ENCODE data around the gene TTLL10.

Gene TTLL10

GRCh38 chr1:1173793-1174415, at the start of gene TTLL10:
Gene TTLL10 (plus strand): TSS chr1:1173880. CDS start chr1:1179216, 5,336 bp downstream.
- FAIRE-seq = no peak
- DNase-seq (ENCODE audit: low spot score) = no peak

GRCh38 chr1:1124508-1124785, 49.2 kb upstream of the TTLL10 start:
- FAIRE-seq = no peak
- no peak for DNase-seq (ENCODE audit: low spot score)

- DNase-seq (ENCODE audit: low spot score) = no peak
- no peak for FAIRE-seq
Observed at GRCh38 chr1:1124786-1125642, 48.7 kb upstream of the TTLL10 start.

GRCh38 chr1:1125945-1126344, 47.7 kb upstream of the TTLL10 start:
- FAIRE-seq (no peak), DNase-seq (ENCODE audit: low spot score) (no peak)

- FAIRE-seq (no peak), DNase-seq (ENCODE audit: low spot score) (no peak)
Observed at GRCh38 chr1:1127551-1128451, 45.9 kb upstream of the TTLL10 start.

GRCh38 chr1:1128454-1129139, 45.1 kb upstream of the TTLL10 start:
- FAIRE-seq (no peak), DNase-seq (ENCODE audit: low spot score) (no peak)

GRCh38 chr1:1129381-1129821, 44.3 kb upstream of the TTLL10 start:
- FAIRE-seq (no peak), DNase-seq (ENCODE audit: low spot score) (no peak)

GRCh38 chr1:1130206-1131120, 43.2 kb upstream of the TTLL10 start:
- FAIRE-seq (no peak), DNase-seq (ENCODE audit: low spot score) (no peak)

GRCh38 chr1:1132042-1132950, 41.4 kb upstream of the TTLL10 start:
- no peak for FAIRE-seq

GRCh38 chr1:1132956-1133750, 40.5 kb upstream of the TTLL10 start:
- FAIRE-seq (no peak), DNase-seq (ENCODE audit: low spot score) (no peak)

More at GRCh38 chr1:1132042-1132950, 41.4 kb upstream of the TTLL10 start:
- no peak for DNase-seq (ENCODE audit: low spot score)

GRCh38 chr1:1134300-1134970, 39.2 kb upstream of the TTLL10 start:
- FAIRE-seq = no peak
- no peak for DNase-seq (ENCODE audit: low spot score)

GRCh38 chr1:1135339-1136136, 38.1 kb upstream of the TTLL10 start:
- FAIRE-seq = no peak
- no peak for DNase-seq (ENCODE audit: low spot score)

- FAIRE-seq (no peak), DNase-seq (ENCODE audit: low spot score) (no peak)
Observed at GRCh38 chr1:1136547-1137230, 37.0 kb upstream of the TTLL10 start.

GRCh38 chr1:1137256-1138045, 36.2 kb upstream of the TTLL10 start:
- DNase-seq (ENCODE audit: low spot score) (no peak), FAIRE-seq (no peak)

- FAIRE-seq = no peak
- DNase-seq (ENCODE audit: low spot score) = no peak
Observed at GRCh38 chr1:1140673-1141072, 33.0 kb upstream of the TTLL10 start.

Measured in urothelium cell line (cell line).